GM21619 (cell line): ENCODE measurements around the gene OCRL.
"Not testable (repeated sequence)": the region's sequence is repeated elsewhere in the genome, so short reads cannot be mapped to it uniquely, and the experiment has no call there.

Experiments used
- ATAC-seq: cut with Tn5 transposase; IDR thresholded peaks from one replicate; pipeline ENCODE4 v1.9.1; 2021; ENCODE audit not compliant: unreplicated experiment

OCRL gene

DNA sequence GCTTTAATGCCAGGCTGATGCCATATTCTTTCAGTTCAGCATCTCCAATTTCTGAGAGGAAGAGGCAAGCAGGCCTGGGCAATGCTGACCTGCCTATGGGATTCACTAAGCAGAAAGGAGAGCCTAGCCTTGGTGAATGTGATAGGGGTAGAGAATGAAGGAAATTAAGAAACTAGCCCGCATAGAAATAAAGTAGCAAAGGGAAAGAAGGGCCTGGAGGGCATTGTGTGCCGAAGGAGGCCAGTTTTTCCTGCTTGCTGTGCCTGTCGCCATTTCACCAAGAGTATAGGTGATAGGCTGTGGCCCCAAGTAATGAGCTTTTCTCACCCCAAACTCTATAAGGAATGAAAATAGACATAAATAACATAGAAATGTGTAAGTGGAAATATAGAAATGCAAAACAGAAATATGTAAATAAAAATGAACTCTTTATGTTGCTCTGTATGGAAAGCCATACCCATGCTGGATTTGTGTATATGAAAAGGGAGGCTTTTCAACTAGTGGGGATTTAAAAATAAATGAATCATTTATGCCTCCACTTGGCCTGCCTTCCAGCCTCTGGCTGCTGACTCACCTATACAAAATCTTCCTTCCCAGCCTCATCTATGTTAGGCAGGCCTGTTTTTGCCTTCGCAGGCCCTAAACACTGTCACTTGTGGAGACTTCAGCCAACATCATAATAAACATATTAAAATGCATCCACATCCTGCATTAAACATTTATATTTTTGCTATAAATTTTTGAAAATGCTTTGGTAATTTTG is 5.1 kb upstream of the OCRL start:
- ATAC-seq = no peak

DNA sequence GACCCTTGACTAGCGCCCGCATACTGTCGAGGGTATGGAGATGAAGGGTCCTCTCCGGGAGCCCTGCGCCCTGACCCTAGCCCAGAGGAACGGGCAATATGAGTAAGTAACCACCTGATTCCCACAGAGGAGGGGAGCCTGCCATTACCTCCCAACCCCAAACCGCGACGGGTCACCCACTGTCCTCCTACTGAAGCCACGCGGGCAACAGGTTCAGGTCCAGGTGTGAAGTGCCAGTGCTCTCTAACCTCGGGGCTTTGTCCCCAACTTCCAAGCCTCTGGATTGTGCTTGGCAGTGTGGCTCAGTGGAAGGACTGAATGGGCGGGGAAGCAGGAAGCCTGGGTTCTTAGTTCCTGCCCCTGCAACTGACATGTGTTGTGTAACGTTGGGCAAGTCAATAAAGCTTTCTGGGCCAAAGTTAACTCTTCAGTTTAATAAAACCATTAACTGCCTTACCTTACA is 694 bp downstream of the OCRL start:
- ATAC-seq = peak; percentile 24

DNA sequence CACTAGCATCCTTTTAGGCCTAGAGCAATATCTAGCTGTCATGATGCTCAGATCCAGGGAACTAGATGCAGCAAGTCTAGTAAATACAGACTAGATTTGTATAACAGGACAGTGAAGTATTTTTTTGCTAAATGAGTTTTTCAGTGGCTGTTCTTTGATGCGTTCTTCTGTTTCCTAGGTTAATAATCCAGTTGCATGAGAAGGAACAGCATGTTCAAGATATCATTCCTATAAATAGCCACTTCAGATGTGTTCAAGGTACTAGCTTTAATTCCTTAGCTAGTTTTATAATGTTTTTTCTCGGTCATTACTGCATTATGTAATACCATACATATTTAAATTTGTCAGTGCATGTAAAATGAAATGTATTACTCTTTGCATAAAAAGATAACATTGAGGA is 4.7 kb downstream of the OCRL start:
- no peak for ATAC-seq

DNA sequence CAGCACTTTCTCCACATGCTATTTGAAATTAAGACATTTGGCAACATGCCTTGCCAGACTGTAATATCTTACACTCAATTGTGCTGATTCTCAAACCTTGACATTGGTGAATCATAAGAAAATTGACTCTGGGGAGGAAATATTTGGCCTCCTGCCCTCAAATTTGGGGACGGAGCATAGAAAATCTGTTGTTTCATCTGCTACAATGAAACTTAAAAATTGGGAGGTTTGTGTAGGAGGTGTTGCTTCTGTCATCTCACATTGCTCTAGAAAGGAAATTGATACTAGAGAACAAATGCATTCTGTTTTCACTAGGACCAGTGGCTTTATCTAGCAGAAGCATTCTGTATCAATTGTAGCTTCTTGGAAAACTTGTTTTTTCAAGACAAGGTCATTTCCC is 5.3 kb downstream of the OCRL start:
- no peak for ATAC-seq

DNA sequence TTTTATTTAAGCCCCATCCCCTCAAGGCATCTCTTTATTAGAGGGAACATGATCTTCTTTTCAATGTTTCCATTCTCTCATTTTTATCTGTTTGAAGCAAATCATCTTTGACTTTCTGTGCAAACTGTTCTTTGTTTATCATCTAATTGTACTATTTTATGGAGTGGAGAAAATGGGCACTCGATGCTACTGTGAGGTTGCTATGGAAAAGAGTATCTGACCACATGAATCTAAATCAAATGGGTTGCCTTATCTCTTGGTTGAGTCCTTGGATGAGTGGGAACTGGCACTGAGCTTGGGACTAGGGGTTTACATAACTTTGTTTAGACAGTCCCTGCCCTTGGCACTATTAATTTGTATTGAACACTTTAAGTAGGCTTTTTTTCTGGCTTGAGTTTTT is 9.1 kb downstream of the OCRL start:
- ATAC-seq = no peak

DNA sequence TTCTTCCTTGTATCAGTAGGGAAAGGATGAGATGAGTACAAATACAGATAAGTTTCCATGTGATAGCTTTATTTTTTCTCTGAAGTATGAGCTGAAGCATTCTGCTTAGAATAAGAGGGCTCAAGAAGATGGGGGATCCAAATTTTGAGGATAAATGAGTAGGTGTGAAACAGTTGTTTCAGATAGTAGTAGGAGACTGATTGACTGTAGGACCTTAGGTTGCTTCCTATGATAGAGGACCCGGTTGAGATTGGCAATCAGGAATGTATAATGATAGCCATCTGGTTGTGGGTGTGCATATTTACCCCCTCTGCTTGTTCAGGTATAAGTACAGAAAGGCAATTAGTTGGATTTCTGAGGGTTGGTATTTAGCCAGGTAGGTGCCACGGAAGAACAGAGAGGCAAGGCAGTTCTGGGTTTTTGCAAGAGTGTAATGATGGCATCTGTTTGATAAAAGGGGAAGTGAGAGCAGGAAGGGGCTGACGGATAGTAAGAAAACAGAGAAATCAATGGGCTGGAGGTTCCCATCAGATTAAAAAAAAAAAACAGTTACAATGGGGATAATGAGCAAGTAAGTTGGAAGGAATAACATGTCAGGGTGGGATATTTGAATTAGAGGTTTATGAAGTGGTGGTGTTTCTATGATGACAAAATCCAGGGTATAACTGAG is 13.7 kb downstream of the OCRL start:
- peak; percentile 98 for ATAC-seq

DNA sequence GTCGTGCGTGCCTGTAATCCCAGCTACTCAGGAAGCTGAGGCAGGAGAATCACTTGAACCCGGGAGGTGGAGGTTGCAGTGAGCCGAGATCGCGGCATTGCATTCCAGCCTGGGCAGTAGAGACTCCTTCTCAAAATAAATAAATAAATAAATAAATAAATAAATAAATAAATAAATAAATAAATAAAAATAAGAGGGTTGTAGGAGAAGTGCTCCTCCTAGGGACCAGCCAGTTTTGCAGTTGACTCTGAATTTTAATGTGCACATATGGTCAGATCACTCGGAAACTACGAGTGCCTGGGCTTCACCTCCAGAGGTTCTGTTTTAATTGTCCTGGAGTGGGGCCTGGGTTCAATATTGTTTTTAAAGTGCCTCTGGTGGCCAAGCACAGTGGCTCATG is 14.8 kb downstream of the OCRL start:
- ATAC-seq = not testable (repeated sequence)

DNA sequence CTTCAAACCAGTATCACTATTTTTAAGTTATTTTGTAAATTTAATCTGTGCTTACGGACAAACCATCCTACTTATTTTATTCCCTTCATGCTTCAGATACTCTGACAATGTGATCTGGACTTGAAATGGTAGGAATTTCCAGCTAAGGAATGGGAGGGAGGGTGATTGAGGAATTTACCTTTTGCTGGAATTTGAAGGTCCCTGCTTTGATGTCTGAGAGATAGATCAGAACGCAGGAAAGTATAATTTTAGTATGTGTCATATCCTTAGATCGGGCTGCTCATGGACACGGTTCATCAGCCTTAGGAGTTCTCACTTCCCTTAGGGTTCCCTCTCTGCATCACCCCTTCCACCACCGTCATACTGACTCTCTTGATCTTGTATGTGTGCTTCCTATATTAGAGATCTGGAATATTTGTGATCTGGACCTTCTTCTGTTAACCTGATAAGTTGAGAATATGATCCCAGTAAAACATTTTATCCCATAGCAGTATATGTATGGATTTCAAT is 16.8 kb downstream of the OCRL start:
- no peak for ATAC-seq

DNA sequence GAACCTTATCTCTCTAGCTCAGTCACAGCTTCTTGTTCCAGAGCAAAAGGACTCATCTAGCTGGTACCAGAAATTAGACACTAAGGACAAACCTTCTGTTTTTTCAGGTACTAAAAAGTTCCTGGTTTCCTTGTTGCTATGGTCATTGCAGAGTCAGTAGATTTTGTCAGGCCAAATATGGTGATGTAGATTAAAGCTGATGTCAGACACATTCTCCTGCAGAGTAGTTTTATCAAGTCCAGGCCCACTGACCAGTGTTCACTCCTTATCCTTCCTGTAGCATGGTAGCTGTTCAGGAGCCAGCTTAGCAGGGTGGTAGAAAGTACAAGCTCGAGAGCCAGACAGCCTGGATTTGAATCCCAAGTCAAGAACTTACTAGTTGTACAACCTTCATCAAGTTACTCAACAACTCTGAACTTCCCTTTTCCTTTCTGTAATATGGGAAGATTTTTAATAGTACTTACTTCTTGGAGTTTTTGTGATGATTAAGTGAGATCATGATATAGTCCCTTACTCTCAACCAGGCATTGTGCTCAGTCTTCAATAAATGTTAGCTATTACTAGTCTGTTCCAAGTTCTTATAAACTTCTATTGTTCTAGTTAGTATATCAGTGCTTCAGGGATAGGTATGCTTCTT is 17.9 kb downstream of the OCRL start:
- ATAC-seq = no peak

DNA sequence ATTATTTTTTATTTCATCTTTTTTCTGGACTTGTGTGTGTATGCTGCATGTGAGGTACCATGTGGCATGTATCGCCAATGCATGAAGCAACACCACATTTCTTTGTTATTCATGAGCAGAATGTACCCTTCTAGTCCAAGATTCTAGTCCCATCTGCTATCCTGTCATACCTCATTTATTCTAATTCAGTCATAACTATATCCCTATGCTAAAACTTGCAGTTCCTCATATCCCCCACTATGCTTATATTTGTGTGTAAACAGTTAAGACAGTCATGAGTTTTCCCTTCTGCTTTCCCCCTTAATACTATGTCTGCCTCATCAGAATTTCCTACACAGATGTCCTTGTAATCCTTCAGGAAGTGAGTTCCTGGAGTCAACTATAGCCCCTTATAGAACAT is 19.7 kb downstream of the OCRL start:
- no peak for ATAC-seq

DNA sequence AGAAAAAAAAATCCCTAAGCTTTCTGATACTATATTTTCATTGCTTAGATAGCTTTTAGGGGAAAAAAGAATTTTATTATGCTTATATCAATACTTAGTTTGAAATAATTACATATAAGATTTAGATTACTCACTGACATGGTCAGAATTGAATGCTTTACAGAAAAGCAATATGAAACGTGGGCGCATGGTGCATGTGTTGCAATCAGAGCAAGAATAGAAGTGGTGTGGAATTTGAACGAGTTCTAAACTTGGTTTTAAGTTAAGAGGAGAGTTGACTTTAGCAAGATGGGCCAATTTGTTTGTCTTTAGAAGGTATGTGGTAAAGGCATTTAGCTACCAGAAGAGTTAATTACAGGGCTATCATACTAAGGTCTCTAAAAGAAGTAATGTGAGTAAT is 21.4 kb downstream of the OCRL start:
- no peak for ATAC-seq

DNA sequence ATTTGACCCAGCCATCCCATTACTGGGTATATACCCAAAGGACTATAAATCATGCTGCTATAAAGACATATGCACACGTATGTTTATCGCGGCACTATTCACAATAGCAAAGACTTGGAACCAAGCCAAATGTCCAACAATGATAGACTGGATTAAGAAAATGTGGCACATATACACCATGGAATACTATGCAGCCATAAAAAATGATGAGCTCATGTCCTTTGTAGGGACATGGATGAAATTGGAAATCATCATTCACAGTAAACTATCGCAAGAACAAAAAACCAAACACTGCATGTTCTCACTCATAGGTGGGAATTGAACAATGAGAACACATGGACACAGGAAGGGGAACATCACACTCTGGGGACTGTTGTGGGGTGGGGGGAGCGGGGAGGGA is 24.3 kb downstream of the OCRL start:
- ATAC-seq = not testable (repeated sequence)

DNA sequence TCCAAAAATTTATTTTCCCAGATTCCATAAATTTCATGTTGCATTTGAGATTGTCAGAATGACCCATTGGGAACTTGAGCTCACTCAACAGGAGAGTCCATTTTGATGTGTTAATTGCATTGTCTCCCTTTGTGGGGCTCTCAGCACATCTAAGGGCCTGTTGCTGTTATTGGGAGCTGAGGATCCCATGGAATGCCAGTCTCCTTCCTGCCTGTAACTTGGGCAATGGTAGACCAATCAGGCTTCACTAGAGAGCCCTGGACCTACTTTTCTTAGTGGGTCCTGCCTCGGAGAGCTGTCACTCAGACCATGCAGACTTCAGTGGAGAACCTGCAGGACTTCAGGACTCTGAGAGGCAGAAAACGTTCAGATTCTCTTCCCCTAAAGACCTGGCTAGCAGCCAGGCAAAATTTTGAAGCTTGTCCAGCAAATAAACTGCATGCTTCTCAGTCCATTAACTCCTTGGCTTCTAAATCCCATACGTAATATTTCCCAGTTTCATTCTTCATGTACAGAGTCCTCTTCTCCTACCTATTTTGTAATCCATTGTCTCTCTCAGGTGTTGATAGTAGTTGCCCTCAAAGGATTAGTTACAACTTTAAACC is 25.1 kb downstream of the OCRL start:
- ATAC-seq = no peak

DNA sequence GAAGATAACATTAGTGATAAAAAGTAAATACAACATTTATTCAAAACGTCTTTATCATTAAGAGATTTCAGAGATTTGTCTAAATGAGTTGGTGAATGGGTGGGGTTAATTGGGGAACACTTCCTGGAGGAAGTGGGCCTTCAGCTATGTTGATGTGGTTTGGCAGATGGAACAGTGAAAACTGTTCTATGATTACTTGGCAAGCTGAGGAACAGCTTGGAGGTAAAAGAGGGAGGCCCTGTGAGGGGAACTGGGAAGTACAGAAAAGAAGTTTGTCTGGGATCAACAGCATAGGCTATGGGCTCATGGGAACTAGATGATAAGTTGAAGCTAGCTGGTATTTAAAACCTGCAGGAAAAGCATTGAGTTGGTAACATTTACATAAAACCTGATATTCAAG is 26.0 kb downstream of the OCRL start:
- ATAC-seq = no peak

DNA sequence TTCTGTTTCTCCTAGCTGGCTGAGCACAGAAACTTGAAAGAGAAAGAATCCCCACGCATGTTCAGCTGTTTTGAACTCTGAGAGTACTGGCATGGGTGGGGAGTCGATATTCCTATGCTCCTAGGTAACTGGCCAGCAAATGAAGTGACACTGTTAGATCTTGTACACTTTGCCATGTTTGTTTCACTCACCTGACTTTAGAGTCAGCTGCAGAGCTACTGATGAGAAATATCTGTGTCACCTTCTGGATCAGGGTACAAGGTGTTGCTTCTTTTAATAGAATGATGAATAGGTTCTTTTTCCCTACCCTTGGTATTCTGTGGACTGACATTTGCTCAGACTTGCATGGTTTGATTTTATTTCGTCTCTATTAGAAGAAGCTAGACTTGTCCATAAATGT is 28.3 kb downstream of the OCRL start:
- ATAC-seq = no peak

DNA sequence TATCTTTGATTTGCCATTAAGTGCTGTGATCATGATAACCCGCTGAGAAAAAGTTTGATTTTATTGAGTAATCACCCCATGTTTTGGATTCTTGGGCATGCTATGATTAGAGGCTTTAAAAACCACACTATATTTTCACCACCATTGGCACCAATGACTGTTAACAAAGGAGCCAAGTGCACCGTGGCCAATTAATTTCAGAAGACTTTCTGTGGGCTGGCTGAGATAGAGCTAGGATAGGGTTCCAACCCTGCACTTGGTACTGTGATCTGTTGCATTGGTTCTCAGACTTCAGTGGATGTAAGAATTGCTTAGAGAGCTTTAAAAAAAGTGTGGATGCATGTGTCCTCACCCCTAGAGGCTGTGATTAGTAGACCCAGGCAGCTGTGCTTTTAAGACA is 32.4 kb downstream of the OCRL start:
- no peak for ATAC-seq

DNA sequence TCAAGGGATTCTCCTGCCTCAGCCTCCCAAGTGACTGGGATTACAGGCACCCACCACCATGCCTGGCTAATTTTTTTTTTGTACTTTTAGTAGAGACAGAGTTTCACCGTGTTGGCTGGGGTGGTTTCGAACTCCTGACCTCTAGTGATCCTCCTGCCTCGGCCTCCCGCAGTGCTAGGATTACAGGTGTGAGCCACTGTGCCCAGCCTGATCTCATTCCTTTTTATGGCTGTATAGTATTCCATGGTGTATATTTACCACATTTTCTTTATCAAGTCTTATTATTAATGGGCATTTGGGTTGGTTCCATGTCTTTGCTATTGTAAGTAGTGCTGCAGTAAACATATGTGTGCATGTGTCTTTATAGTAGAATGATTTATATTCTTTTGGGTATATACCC is 33.6 kb downstream of the OCRL start:
- not testable (repeated sequence) for ATAC-seq

DNA sequence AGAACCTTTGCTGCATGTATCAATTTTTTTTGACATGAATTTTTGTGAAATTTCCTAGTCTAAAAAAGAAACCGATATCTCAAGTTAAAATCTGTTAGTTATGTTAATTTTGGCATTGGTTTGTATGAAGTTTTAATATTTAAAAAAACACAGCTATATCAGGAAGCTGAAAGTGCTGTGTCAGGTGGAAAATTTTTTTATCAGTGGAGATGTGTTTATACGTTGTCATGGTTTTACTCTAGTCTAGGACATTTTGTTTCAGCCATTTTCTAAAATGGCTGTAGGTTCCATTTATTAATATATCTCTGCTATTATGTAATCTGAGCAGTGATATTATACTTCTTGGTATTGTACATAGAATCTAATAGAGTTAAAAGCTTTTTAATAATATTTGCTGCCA is 34.2 kb downstream of the OCRL start:
- ATAC-seq = no peak

DNA sequence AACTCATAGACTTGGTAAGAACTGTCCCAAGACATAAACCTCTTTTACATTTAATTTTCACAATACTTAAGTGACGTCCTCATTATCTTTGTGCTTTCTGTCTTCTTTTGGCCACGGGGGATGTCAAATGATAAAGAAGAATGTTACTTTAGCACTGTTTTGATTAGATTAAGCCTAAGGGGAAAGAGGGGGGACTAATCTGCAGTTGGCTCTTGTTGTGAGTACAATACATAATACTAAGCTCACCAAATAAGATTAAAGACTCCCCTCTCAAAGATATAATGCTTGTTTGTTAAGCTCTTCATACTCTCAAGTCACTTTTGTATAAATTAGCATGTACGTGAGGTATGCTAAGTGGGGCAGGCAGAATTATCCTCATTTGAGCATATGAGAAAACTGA is 36.5 kb downstream of the OCRL start:
- no peak for ATAC-seq

DNA sequence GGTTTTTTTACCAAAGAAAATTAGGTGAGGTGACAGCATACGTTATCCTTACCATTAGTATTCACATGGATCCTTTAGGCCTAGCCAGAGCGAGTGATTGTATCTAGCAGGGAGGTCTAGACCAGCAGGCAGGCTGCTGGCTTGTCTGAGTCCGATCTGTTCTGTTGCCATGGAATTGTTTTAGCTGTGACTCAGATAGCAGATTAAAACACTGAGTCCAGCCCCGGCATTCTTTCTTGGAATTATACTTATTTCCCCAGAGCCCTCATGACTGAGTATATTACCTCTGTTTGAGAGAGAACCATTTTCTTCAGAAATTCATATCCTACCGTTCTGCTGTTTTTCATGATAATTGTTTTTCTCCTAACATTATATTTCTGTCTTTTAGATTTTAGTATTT is 37.4 kb downstream of the OCRL start:
- ATAC-seq = no peak

DNA sequence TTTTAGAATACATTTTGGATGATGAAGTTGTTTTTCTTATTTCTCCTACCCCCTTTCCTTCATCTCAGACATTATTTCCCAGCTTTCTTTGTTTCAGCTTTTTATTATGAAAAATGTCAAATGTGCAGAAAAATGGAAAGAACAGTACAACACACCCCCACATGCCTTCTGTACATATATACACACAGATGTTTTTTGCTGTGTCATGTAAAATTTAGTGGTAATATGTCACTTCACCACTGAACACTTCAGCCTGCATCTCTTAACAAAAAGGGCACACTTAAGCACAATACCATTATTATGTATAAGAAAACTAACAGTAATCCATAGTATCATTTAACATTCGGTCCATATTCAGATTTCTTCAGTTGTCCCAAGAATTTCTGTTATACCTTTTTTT is 37.8 kb downstream of the OCRL start:
- ATAC-seq = no peak

DNA sequence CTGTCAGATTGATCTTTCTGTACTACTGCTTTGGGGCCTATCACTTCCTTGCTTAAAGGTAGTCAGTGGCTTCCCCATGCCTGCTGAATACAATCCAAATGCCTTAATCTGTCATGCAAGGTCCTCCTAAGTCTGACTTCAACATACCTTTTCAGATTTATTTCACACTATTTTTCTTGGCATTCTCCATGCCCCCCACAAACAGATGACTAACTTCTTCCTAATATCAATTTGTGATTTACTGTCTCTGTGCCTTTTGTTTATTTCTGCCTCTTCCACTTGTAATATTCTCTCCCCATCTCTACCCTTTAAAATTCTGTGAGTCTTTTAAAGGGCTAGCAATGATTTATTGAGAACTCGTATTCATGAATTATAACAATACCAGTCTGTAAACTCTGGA is 41.8 kb downstream of the OCRL start:
- ATAC-seq = no peak
